ENCODE measurements around the gene BTRC. TPM values are rescaled to one million over a fixed set of nuclear protein-coding genes. Genes with fewer than 3 reads are reported as not detected.

Gene BTRC
- total RNA-seq, 1 donor from 2014 or later, result 13.7 TPM

GRCh38 chr10:101441541-101442455 is 87.8 kb downstream of the BTRC start:
- intact Hi-C loops (cut with micrococcal nuclease), result loop anchor here (2.0 to 5.0 kb wide), 2 partner anchors 169 to 229 kb away; no protein-coding TSS in a partner anchor

- intact Hi-C loops (cut with micrococcal nuclease), result loop anchor here (2.0 to 5.0 kb wide), 2 partner anchors 170 to 230 kb away; no protein-coding TSS in a partner anchor
Measured at GRCh38 chr10:101442456-101442800, 88.5 kb downstream of the BTRC start.

- intact Hi-C loops (cut with micrococcal nuclease), result loop anchor here (5.0 kb wide), 1 partner anchor 232 kb away; no protein-coding TSS in a partner anchor
Measured at GRCh38 chr10:101444058-101444898, 90.3 kb downstream of the BTRC start.

- intact Hi-C loops (cut with micrococcal nuclease), result loop anchor here (5.0 kb wide), 1 partner anchor 94 kb away; the partner anchor contains the start of gene BTRC
Measured at GRCh38 chr10:101446071-101446470, 92.1 kb downstream of the BTRC start.

- intact Hi-C loops (cut with micrococcal nuclease), result loop anchor here (5.0 kb wide), 1 partner anchor 95 kb away; the partner anchor contains the start of gene BTRC
Measured at GRCh38 chr10:101446947-101447346, 93.0 kb downstream of the BTRC start.

GRCh38 chr10:101447477-101447876 is 93.5 kb downstream of the BTRC start:
- intact Hi-C loops (cut with micrococcal nuclease), result loop anchor here (5.0 kb wide), 1 partner anchor 95 kb away; the partner anchor contains the start of gene BTRC

- intact Hi-C loops (cut with micrococcal nuclease), result no loop called here
Measured at GRCh38 chr10:101450277-101451080, 96.5 kb downstream of the BTRC start.

GRCh38 chr10:101451261-101451660 is 97.3 kb downstream of the BTRC start:
- intact Hi-C loops (cut with micrococcal nuclease), result no loop called here

- intact Hi-C loops (cut with micrococcal nuclease), result no loop called here
Measured at GRCh38 chr10:101451667-101452069, 97.7 kb downstream of the BTRC start.

GRCh38 chr10:101452176-101452575 is 98.2 kb downstream of the BTRC start:
- intact Hi-C loops (cut with micrococcal nuclease), result no loop called here

- intact Hi-C loops (cut with micrococcal nuclease), result no loop called here
Measured at GRCh38 chr10:101452593-101452992, 98.6 kb downstream of the BTRC start.

- intact Hi-C loops (cut with micrococcal nuclease), result no loop called here
Measured at GRCh38 chr10:101453318-101453717, 99.4 kb downstream of the BTRC start.

- intact Hi-C loops (cut with micrococcal nuclease), result no loop called here
Measured at GRCh38 chr10:101453791-101454718, 100.1 kb downstream of the BTRC start.

GRCh38 chr10:101458869-101459268 is 104.9 kb downstream of the BTRC start:
- intact Hi-C loops (cut with micrococcal nuclease), result no loop called here

- intact Hi-C loops (cut with micrococcal nuclease), result no loop called here
Measured at GRCh38 chr10:101464082-101464481, 110.1 kb downstream of the BTRC start.

GRCh38 chr10:101464599-101464998 is 110.6 kb downstream of the BTRC start:
- intact Hi-C loops (cut with micrococcal nuclease), result no loop called here

GRCh38 chr10:101466016-101466912 is 112.3 kb downstream of the BTRC start:
- intact Hi-C loops (cut with micrococcal nuclease), result no loop called here

GRCh38 chr10:101467286-101467770 is 113.4 kb downstream of the BTRC start:
- intact Hi-C loops (cut with micrococcal nuclease), result loop anchor here (1.0 kb wide), 2 partner anchors 169 to 254 kb away; no protein-coding TSS in a partner anchor
